Measurements from ENCODE around the gene CES3.

GRCh38 chr16:67023689-67024088 is 62.6 kb downstream of the CES3 start:
- TF ChIP-seq ZNF776 (tag by site-specific recombination; IDR thresholded peaks at IDR 0.05; ENCODE audit: borderline replicate concordance) (no peak), CTCF (tag by site-specific recombination; IDR thresholded peaks at IDR 0.05) (no peak), ZNF677 (tag by site-specific recombination; IDR thresholded peaks at IDR 0.05) (no peak), ZSCAN30 (tag by site-specific recombination; IDR thresholded peaks at IDR 0.05) (no peak), ZNF24 (tag by site-specific recombination; IDR thresholded peaks at IDR 0.05) (no peak), ZNF202 (tag by site-specific recombination; IDR thresholded peaks at IDR 0.05; ENCODE audit: borderline replicate concordance) (no peak), ZBTB26 (tag by site-specific recombination; optimal IDR thresholded peaks at IDR 0.05) (no peak), REST (tag by site-specific recombination; IDR thresholded peaks at IDR 0.05) (no peak)

Data from HEK293 (cell line).